Measurements from ENCODE around the gene LIMS2.

LIMS2 gene

GRCh38 chr2:127611076-127611925, 64.0 kb downstream of the LIMS2 start:
- TF ChIP-seq, protein P1, sequence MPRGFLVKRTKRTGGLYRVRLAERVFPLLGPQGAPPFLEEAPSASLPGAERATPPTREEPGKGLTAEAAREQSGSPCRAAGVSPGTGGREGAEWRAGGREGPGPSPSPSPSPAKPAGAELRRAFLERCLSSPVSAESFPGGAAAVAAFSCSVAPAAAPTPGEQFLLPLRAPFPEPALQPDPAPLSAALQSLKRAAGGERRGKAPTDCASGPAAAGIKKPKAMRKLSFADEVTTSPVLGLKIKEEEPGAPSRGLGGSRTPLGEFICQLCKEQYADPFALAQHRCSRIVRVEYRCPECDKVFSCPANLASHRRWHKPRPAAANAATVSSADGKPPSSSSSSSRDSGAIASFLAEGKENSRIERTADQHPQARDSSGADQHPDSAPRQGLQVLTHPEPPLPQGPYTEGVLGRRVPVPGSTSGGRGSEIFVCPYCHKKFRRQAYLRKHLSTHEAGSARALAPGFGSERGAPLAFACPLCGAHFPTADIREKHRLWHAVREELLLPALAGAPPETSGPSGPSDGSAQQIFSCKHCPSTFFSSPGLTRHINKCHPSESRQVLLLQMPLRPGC (tag by site-specific recombination; IDR thresholded peaks at IDR 0.05) = no peak
- no peak for TF ChIP-seq ZNF433 (tag by site-specific recombination; IDR thresholded peaks at IDR 0.05; ENCODE audit: low read depth)
- Histone ChIP-seq H3K4me3 (ENCODE audit: low read depth, low read length) (no peak overlapping the region), H3K4me1 (ENCODE audit: control insufficient read depth, insufficient read depth, low read length) (no peaks in the 10 kb centered on the region), H3K27ac (ENCODE audit: extremely low read depth, low read depth, low read length) (no peak overlapping the region), H3K9me3 (ENCODE audit: control insufficient read depth, insufficient read depth, low read depth, low read length) (peaks cover 3% of the 10 kb centered on the region; the same call in 1 of the 2 replicates), H3K36me3 (ENCODE audit: control insufficient read depth in 2 of 2, insufficient read depth in 1 of 2, low read length in 2 of 2) (no peaks in the 10 kb centered on the region)
- ChIA-PET CTCF (interaction anchor here (2.2 kb wide), 1 partner anchor 20 kb away, joined by 13 read pairs; no protein-coding TSS in a partner anchor), POLR2A (no interaction called here)

GRCh38 chr2:127610561-127610960, 64.8 kb downstream of the LIMS2 start:
- no peaks in the 10 kb centered on the region for H3K36me3 ChIP-seq (ENCODE audit: control insufficient read depth in 2 of 2, insufficient read depth in 1 of 2, low read length in 2 of 2)
- peaks cover 3% of the 10 kb centered on the region; the same call in 1 of the 2 replicates for H3K9me3 ChIP-seq (ENCODE audit: control insufficient read depth, insufficient read depth, low read depth, low read length)
- no peak for TF ChIP-seq ZNF394 (tag by site-specific recombination; IDR thresholded peaks at IDR 0.05; ENCODE audit: borderline replicate concordance)
- TF ChIP-seq, protein P2, sequence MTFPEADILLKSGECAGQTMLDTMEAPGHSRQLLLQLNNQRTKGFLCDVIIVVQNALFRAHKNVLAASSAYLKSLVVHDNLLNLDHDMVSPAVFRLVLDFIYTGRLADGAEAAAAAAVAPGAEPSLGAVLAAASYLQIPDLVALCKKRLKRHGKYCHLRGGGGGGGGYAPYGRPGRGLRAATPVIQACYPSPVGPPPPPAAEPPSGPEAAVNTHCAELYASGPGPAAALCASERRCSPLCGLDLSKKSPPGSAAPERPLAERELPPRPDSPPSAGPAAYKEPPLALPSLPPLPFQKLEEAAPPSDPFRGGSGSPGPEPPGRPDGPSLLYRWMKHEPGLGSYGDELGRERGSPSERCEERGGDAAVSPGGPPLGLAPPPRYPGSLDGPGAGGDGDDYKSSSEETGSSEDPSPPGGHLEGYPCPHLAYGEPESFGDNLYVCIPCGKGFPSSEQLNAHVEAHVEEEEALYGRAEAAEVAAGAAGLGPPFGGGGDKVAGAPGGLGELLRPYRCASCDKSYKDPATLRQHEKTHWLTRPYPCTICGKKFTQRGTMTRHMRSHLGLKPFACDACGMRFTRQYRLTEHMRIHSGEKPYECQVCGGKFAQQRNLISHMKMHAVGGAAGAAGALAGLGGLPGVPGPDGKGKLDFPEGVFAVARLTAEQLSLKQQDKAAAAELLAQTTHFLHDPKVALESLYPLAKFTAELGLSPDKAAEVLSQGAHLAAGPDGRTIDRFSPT (tag by site-specific recombination; IDR thresholded peaks at IDR 0.05) = no peak
- no peak for TF ChIP-seq TSHZ1 (tag by site-specific recombination; IDR thresholded peaks at IDR 0.05; ENCODE audit: borderline replicate concordance)
- ChIA-PET CTCF (interaction anchor here (1.8 to 2.2 kb wide), 2 partner anchors 19 to 39 kb away, joined by 6 to 13 read pairs; no protein-coding TSS in a partner anchor), POLR2A (no interaction called here)
- H3K4me1 ChIP-seq (ENCODE audit: control insufficient read depth, insufficient read depth, low read length) = no peaks in the 10 kb centered on the region
- no peak overlapping the region for H3K4me3 ChIP-seq (ENCODE audit: low read depth, low read length)
- H3K27ac ChIP-seq (ENCODE audit: extremely low read depth, low read depth, low read length) = no peak overlapping the region

GRCh38 chr2:127609818-127610217, 65.5 kb downstream of the LIMS2 start:
- no peak for TF ChIP-seq ZNF37A (tag by site-specific recombination; IDR thresholded peaks at IDR 0.05)
- no peak for TF ChIP-seq ZNF404 (tag by site-specific recombination; IDR thresholded peaks at IDR 0.05)
- TF ChIP-seq ZBTB17 (tag by site-specific recombination; IDR thresholded peaks at IDR 0.05) = no peak
- TF ChIP-seq REST (tag by site-specific recombination; IDR thresholded peaks at IDR 0.05) = no peak
- no peak for TF ChIP-seq ZNF768 (tag by site-specific recombination; IDR thresholded peaks at IDR 0.05)
- no peak for TF ChIP-seq BCL11A (tag by site-specific recombination; IDR thresholded peaks at IDR 0.05; ENCODE audit: low read depth)
- no peak for TF ChIP-seq ZFP41 (tag by site-specific recombination; IDR thresholded peaks at IDR 0.05; ENCODE audit: borderline replicate concordance)
- no peak for TF ChIP-seq ZNF26 (tag by site-specific recombination; IDR thresholded peaks at IDR 0.05)
- no peak for TF ChIP-seq ZNF214 (tag by site-specific recombination; IDR thresholded peaks at IDR 0.05; ENCODE audit: borderline replicate concordance)
- no peak for TF ChIP-seq ZNF132 (tag by site-specific recombination; IDR thresholded peaks at IDR 0.05; ENCODE audit: borderline replicate concordance)
- H3K27ac ChIP-seq (ENCODE audit: extremely low read depth, low read depth, low read length) = no peak overlapping the region
- peaks cover 3% of the 10 kb centered on the region; the same call in 1 of the 2 replicates for H3K9me3 ChIP-seq (ENCODE audit: control insufficient read depth, insufficient read depth, low read depth, low read length)
- ChIA-PET CTCF (interaction anchor here (1.8 to 2.2 kb wide), 2 partner anchors 19 to 40 kb away, joined by 6 to 13 read pairs; no protein-coding TSS in a partner anchor), POLR2A (no interaction called here)
- H3K4me1 ChIP-seq (ENCODE audit: control insufficient read depth, insufficient read depth, low read length) = no peaks in the 10 kb centered on the region
- no peaks in the 10 kb centered on the region for H3K36me3 ChIP-seq (ENCODE audit: control insufficient read depth in 2 of 2, insufficient read depth in 1 of 2, low read length in 2 of 2)
- no peak overlapping the region for H3K4me3 ChIP-seq (ENCODE audit: low read depth, low read length)

Data from HEK293 (cell line).